ENCODE results near the gene JPT1. TPM values are rescaled to one million over a fixed set of nuclear protein-coding genes. Genes with fewer than 3 reads are reported as not detected.

The JPT1 gene
- total RNA-seq, 2 donors from 2014 or later, result 20.1 to 22.3 TPM

- intact Hi-C loops (cut with DNase I), result no loop called here
- DNase-seq (ENCODE audit: low spot score), result no peak
Measured at GRCh38 chr17:75094871-75095399, 59.4 kb downstream of the JPT1 start.

DNA sequence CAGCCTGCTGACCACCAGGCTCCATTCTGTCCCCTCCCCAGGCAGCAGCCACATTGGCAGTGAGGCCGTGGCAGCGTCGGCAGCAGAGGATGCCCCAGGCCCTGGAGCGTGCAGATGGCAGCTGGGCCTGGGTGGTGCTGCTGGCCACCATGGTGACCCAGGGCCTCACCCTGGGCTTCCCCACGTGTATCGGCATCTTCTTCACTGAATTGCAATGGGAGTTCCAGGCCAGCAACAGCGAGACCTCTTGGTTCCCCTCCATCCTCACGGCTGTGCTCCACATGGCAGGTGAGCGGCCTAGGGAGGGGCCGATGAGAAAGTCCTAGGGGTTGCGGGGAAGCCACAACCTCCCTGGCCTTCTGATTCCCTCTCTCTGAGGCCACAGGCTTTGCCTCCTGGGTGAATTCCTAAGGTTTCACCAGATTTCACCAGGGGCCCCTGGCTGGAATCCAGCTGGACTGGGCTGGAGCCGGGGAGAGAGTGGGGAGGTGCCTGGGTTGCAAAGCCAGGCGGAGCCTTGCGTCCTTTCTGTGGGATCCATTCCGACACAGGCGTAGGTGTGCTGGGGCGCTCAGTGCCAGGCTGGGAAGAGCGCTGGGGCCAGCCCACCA is 60.7 kb downstream of the JPT1 start:
- no peak for DNase-seq (ENCODE audit: low spot score)
- intact Hi-C loops (cut with DNase I), result no loop called here

GRCh38 chr17:75091855-75092327 is 62.4 kb downstream of the JPT1 start:
- DNase-seq (ENCODE audit: low spot score), result no peak
- intact Hi-C loops (cut with DNase I), result no loop called here

DNA sequence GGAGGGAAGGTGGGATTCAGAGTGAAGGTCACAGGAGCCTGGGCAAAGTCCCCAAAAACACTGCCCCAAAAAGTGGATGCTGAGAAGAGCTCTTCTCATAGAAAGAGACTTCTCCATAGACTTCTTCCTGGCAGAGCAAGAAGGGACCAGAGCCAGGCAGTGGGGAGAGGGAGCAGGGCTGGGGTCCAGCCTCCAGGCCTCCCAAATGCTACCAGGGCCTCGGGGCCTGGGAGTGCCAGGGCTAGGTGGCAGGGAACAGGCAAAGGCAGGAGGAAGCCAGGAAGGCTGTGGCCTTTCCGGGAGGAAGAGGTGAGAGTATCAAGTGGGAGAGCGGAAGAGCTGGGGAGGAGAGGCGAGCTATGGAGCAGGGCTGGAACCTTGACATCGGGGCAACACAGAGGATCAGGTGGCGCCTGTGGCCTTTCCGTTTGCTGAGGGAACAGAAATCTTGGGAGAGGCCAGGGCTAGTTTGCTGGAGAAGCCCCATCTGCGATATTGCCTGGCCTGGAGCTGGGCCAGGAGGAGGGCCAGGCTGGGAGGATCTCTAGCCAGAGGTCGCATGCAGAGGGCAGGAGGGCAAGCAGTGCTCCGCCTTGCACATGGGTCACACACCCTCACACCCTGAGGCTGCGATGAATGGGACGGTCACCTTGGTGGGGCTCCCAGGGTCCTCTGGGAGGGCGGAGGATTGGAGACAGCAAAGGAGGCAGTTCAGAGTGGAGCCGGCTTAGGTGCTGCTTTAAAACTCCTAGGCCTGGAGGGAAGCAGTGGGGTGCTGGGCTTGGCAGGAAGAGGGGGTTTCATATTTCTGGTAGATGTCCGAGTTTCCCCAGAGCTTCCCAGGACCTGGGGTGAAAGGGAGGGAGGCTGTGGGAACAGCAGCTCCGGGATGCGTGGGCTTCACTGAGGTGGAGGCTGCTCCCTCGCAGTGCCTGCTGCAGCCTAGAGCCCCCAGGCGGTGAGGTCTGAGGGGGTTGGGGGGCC is 63.1 kb downstream of the JPT1 start:
- no peak for DNase-seq (ENCODE audit: low spot score)
- intact Hi-C loops (cut with DNase I), result no loop called here

DNA sequence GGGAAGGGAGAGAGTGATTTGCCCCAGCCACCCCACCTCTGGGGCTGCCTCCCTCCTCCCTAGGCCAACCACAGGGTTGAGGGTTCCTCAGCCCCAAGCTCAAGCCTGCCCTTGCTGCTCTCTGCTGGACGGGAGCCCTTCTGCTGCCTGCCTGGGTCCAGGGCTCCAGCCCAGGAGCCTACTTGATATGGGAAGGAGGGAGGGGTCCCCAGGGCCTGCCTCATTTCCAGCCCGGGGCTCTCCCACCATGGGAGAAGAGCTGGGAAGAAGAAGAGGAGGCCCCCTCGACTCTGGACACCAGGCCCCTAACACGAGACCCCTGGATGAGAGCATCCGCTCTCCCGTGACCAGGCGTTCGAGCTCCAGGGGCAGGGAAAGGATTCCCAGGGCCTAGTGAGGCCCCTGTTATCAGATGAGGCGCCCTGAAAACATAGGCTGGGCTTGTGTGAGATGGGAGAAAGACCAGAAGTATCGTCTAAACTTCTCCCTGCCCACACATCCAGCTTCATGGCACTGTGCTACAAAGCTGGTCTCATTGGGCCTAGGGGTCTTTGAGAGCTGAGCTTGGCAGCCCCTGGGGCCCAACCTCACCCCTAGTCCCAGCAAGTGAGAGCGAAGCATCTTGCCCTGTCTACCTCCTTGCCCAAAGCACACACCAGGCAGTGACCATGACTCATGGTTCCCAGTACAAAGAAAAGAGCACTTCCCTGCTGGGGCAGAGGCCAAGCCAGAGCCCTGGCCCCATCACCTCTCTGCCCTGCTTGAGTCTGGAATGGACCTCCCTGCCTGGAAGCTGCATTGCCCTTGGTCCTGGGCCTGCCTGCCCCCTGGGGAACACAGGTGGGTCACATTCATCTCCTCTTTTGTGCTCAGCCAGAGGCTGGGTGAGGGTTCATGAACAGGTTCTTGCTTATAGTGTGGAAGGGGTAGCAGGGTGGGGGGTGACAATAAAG is 65.6 kb downstream of the JPT1 start:
- DNase-seq (ENCODE audit: low spot score), result no peak
- intact Hi-C loops (cut with DNase I), result no loop called here

DNA sequence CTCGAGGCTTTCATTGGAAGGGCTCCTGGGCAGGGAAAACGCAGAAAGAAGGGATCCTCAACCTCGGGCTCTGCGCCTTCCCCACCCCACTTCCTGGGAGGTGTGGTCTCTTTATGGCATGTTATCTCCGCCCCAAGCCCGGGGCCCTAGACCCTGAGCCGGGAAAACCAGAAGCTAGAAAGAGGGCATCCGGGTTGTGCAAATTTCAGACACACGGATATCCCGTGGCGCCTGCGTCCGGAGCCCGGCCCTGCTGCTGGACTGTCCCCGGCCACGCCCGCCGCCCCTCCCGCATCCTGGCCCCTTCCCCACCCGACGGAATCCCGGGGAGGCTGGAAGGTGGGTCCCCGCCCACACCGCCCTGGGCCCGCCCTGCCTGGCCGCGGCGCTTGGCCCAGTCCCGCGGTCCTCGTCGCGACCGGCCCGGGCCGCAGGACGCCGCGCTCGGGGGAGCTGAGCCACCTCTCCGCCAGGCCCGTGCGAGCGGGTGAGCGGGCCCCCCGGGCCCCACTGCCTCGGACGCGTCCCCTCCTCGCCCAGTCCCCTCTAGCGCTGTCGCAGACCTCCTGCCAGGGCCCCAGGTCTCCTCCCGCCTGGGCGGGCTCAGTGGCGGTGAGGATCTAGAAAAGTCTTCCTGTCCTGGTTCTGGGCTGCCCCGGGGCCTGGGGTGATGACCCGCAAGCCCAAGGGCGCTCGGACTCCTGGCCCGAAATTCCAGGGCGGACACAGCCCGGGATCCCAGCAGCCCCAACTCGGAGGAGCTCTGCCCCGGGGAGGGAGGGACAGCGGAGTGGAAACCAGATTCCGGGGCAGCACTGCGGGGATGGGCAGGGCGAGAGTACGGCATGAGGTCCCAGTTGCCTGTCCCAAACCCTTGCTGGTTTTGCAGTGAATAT is 66.5 kb downstream of the JPT1 start, which contains the start of gene SLC16A5:
Gene SLC16A5 (plus strand): TSS at position 397 of the 896 bp plus-strand sequence. CDS start 5,683 bp downstream, outside the sequence.
- intact Hi-C loops (cut with DNase I), result no loop called here
- peak; percentile 96 for DNase-seq (ENCODE audit: low spot score)

- intact Hi-C loops (cut with DNase I), result no loop called here
- no peak for DNase-seq (ENCODE audit: low spot score)
Measured at GRCh38 chr17:75087182-75087557, 67.1 kb downstream of the JPT1 start.

- intact Hi-C loops (cut with DNase I), result no loop called here
- DNase-seq (ENCODE audit: low spot score), result no peak
Measured at GRCh38 chr17:75086496-75087181, 67.7 kb downstream of the JPT1 start.

Other genes starting within 250 kb of the JPT1 start
- gene USH1G, start 231.3 kb downstream of the JPT1 start, total RNA-seq, result not detected
- not detected for gene OTOP2, start 230.2 kb downstream of the JPT1 start, total RNA-seq
- gene OTOP3, start 218.6 kb downstream of the JPT1 start, total RNA-seq, result not detected
- 10 to 100 TPM; 11.7 to 13.0 TPM for gene HID1, start 181.8 kb downstream of the JPT1 start, total RNA-seq
- gene CDR2L, start 166.9 kb downstream of the JPT1 start, total RNA-seq, result 10 to 100 TPM; 17.4 to 26.0 TPM
- 10 to 100 TPM; 23.3 to 23.5 TPM for gene MRPL58, start 141.8 kb downstream of the JPT1 start, total RNA-seq
- 100 to 1,000 TPM; 205 to 235 TPM for gene ATP5PD, start 107.5 kb downstream of the JPT1 start, total RNA-seq
- 10 to 100 TPM; 23.0 to 25.0 TPM for gene KCTD2, start 107.3 kb downstream of the JPT1 start, total RNA-seq
- 1 to 10 TPM; 6.1 to 8.1 TPM for gene SLC16A5, start 66.6 kb downstream of the JPT1 start, total RNA-seq
- gene ARMC7, start 44.5 kb downstream of the JPT1 start, total RNA-seq, result 1 to 10 TPM; 5.8 to 6.4 TPM
- gene NT5C, start 22.8 kb downstream of the JPT1 start, total RNA-seq, result 10 to 100 TPM; 26.2 to 33.0 TPM
- gene SUMO2, start 28.4 kb upstream of the JPT1 start, total RNA-seq, result 100 to 1,000 TPM; 221 to 238 TPM
- 10 to 100 TPM; 49.6 to 50.9 TPM for gene NUP85, start 51.2 kb upstream of the JPT1 start, total RNA-seq
- gene GGA3, start 107.1 kb upstream of the JPT1 start, total RNA-seq, result 10 to 100 TPM; 28.0 to 32.4 TPM
- gene MRPS7, start 107.4 kb upstream of the JPT1 start, total RNA-seq, result 10 to 100 TPM; 25.0 to 30.9 TPM
- 10 to 100 TPM; 25.2 to 27.3 TPM for gene MIF4GD, start 116.7 kb upstream of the JPT1 start, total RNA-seq
- gene SLC25A19, start 134.9 kb upstream of the JPT1 start, total RNA-seq, result 10 to 100 TPM in 1 of 2 donors, 1 to 10 TPM in 1; 9.9 to 14.6 TPM

Data from posterior vena cava (tissue), 2 donors.